IMR-90 (cell line): Measurements from ENCODE around the gene ASIC2.

Experiments
- BHLHE40 ChIP-seq: fragments of 150-350 bp; IDR thresholded peaks from 2 replicates; pipeline ENCODE4 v1.6.1; 2016; ENCODE audit warnings: mild to moderate bottlenecking, low read depth, low read length
- CEBPB ChIP-seq: IDR thresholded peaks from 2 replicates; pipeline ENCODE4 v1.6.1; 2012; ENCODE audit warnings: low read depth, low read length, improper control_type of control experiment
- CHD1 ChIP-seq: IDR thresholded peaks from 2 replicates; pipeline ENCODE4 v1.6.1; 2012; ENCODE audit warnings: low read depth, low read length, improper control_type of control experiment
- FOS ChIP-seq: fragments of 150-350 bp; IDR thresholded peaks from 2 replicates; pipeline ENCODE4 v1.6.1; 2016; ENCODE audit warnings: low read depth, low read length
- MAFK ChIP-seq: IDR thresholded peaks from 2 replicates; pipeline ENCODE4 v1.6.1; 2012; ENCODE audit warnings: low read depth, low read length, improper control_type of control experiment
- MXI1 ChIP-seq: IDR thresholded peaks from 2 replicates; pipeline ENCODE4 v1.6.1; 2012; ENCODE audit warnings: low read depth, mild to moderate bottlenecking, low read length, moderate library complexity, borderline replicate concordance
- NFE2L2 ChIP-seq: fragments of 150-350 bp; IDR thresholded peaks from 2 replicates; pipeline ENCODE4 v1.6.1; 2016; ENCODE audit warnings: low read depth, mild to moderate bottlenecking, low read length
- POLR2A ChIP-seq: IDR thresholded peaks from 2 replicates; pipeline ENCODE4 v1.6.1; 2012; ENCODE audit warnings: mild to moderate bottlenecking, low read depth, low read length
- RAD21 ChIP-seq: IDR thresholded peaks from 2 replicates; pipeline ENCODE4 v1.6.1; 2012; ENCODE audit warnings: low read length, improper control_type of control experiment
- RCOR1 ChIP-seq: IDR thresholded peaks from 2 replicates; pipeline ENCODE4 v1.6.1; 2012; ENCODE audit warnings: mild to moderate bottlenecking, low read length, improper control_type of control experiment; ENCODE audit not compliant: insufficient replicate concordance
- RFX5 ChIP-seq: IDR thresholded peaks from 2 replicates; pipeline ENCODE4 v1.8.0; 2012; ENCODE audit warnings: low read depth, mild to moderate bottlenecking, low read length, moderate library complexity
- TF ChIP-seq, protein P1 (sequence below): conservative IDR thresholded peaks from 2 replicates; pipeline ENCODE4 v1.5.1; 2012; ENCODE audit warnings: mild to moderate bottlenecking, low read depth, low read length, improper control_type of control experiment
- TF ChIP-seq, protein P2 (sequence below): fragments of 150-350 bp; IDR thresholded peaks from 2 replicates; pipeline ENCODE4 v1.6.1; 2017; ENCODE audit warnings: mild to moderate bottlenecking, antibody characterized with exemption, low read length, low read depth
- TF ChIP-seq, protein P3 (sequence below): fragments of 150-350 bp; IDR thresholded peaks from 2 replicates; pipeline ENCODE4 v1.6.1; 2016; ENCODE audit warnings: low read depth, mild to moderate bottlenecking, low read length, moderate library complexity, borderline replicate concordance

DNA sequence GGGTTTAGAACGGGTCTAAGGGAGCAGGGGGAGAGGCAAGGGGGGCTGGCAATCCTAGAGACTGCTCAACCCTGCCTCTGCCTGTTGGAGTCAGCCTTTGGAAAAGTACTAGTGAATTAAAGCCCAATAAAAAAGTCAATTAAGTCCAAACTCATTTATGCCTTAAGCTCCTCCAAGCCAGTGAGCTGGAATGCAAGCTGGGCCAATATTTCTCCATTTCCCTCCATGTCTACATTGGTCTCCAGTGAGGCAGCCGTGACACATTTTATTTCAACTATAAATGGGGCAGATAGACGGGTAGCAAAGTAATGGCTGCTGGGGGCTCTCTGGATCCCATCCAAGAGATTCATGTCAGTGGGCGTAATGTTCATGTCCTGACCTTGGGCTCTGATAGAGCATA is 157.4 kb downstream of the ASIC2 start:
- TF ChIP-seq POLR2A = no peak
- TF ChIP-seq, protein P1, sequence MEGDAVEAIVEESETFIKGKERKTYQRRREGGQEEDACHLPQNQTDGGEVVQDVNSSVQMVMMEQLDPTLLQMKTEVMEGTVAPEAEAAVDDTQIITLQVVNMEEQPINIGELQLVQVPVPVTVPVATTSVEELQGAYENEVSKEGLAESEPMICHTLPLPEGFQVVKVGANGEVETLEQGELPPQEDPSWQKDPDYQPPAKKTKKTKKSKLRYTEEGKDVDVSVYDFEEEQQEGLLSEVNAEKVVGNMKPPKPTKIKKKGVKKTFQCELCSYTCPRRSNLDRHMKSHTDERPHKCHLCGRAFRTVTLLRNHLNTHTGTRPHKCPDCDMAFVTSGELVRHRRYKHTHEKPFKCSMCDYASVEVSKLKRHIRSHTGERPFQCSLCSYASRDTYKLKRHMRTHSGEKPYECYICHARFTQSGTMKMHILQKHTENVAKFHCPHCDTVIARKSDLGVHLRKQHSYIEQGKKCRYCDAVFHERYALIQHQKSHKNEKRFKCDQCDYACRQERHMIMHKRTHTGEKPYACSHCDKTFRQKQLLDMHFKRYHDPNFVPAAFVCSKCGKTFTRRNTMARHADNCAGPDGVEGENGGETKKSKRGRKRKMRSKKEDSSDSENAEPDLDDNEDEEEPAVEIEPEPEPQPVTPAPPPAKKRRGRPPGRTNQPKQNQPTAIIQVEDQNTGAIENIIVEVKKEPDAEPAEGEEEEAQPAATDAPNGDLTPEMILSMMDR = no peak
- no peak for TF ChIP-seq NFE2L2
- TF ChIP-seq, protein P2, sequence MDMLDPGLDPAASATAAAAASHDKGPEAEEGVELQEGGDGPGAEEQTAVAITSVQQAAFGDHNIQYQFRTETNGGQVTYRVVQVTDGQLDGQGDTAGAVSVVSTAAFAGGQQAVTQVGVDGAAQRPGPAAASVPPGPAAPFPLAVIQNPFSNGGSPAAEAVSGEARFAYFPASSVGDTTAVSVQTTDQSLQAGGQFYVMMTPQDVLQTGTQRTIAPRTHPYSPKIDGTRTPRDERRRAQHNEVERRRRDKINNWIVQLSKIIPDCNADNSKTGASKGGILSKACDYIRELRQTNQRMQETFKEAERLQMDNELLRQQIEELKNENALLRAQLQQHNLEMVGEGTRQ = no peak
- no peak for TF ChIP-seq MAFK
- no peak for TF ChIP-seq RCOR1
- TF ChIP-seq FOS = no peak
- TF ChIP-seq, protein P3, sequence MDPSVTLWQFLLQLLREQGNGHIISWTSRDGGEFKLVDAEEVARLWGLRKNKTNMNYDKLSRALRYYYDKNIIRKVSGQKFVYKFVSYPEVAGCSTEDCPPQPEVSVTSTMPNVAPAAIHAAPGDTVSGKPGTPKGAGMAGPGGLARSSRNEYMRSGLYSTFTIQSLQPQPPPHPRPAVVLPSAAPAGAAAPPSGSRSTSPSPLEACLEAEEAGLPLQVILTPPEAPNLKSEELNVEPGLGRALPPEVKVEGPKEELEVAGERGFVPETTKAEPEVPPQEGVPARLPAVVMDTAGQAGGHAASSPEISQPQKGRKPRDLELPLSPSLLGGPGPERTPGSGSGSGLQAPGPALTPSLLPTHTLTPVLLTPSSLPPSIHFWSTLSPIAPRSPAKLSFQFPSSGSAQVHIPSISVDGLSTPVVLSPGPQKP = no peak
- no peak for TF ChIP-seq BHLHE40
- no peak for TF ChIP-seq RAD21
- TF ChIP-seq MXI1 = no peak
- TF ChIP-seq RFX5 = no peak
- no peak for TF ChIP-seq CEBPB
- no peak for TF ChIP-seq CHD1
